Measurements from ENCODE around the gene C11orf65. TPM values are rescaled to one million over a fixed set of nuclear protein-coding genes. Genes with fewer than 3 reads are reported as not detected.

The C11orf65 gene
- total RNA-seq, 1 experiment from 2014 or later = 1.3 TPM

GRCh38 chr11:108511851-108512474 lies 44.6 kb upstream of the C11orf65 start:
- no peaks in the 10 kb centered on the region for H3K9me3 ChIP-seq (ENCODE audit: control insufficient read depth in 1 of 2, insufficient read depth in 1 of 2, low read depth in 1 of 2, low read length in 2 of 2)
- no peaks in the 10 kb centered on the region for H4K20me1 ChIP-seq (ENCODE audit: insufficient read depth)
- no peak overlapping the region for H2AFZ ChIP-seq (ENCODE audit: low read depth, low read length, poor library complexity, severe bottlenecking)
- RAD21 ChIA-PET (ENCODE audit: low non-redundant PET in 1 of 2, low total read pairs in 2 of 2, uncharacterized antibody in 2 of 2, unreplicated experiment in 2 of 2) = no interaction called here
- POLR2A ChIA-PET = no interaction called here
- no TSS peak for BruUV-seq (replicated peaks)
- no peak for TF ChIP-seq ZBTB33 (IDR thresholded peaks at IDR 0.05; ENCODE audit: extremely low read depth, insufficient replicate concordance, low read length)
- TF ChIP-seq RAD21 (IDR thresholded peaks at IDR 0.05; ENCODE audit: low read depth) = no peak
- TF ChIP-seq POLR2A (IDR thresholded peaks at IDR 0.05; ENCODE audit: borderline replicate concordance, extremely low read depth, insufficient read depth, insufficient read length) = no peak
- TF ChIP-seq EZH2phosphoT487 (IDR thresholded peaks at IDR 0.05; ENCODE audit: borderline replicate concordance) = no peak
- TF ChIP-seq ELF1 (IDR thresholded peaks at IDR 0.05; ENCODE audit: borderline replicate concordance, low read depth) = no peak
- no peak for TF ChIP-seq SIN3A (IDR thresholded peaks at IDR 0.05; ENCODE audit: low read depth)
- TF ChIP-seq CBX3 (IDR thresholded peaks at IDR 0.05; ENCODE audit: low read depth) = no peak
- no peak for TF ChIP-seq EGR1 (IDR thresholded peaks at IDR 0.05; ENCODE audit: low read depth)
- TF ChIP-seq CTCF (IDR thresholded peaks at IDR 0.05 in 2 of 3, conservative IDR thresholded peaks at IDR 0.05 in 1 of 3; ENCODE audit: borderline replicate concordance in 1 of 3, insufficient read depth in 1 of 3, low read depth in 2 of 3, low read length in 2 of 3) = no peak
- no peaks in the 10 kb centered on the region for H3K79me2 ChIP-seq (ENCODE audit: insufficient read depth, low read length)
- DNase-seq (ENCODE audit: low read depth, low spot score) (no peak), ATAC-seq (no peak)
- no peaks in the 10 kb centered on the region for H3K9me2 ChIP-seq (ENCODE audit: insufficient read depth)
- CTCF ChIA-PET = no interaction called here
- no peak overlapping the region for H3K27ac ChIP-seq (ENCODE audit: low read depth, low read length)
- H3K4me2 ChIP-seq (ENCODE audit: low read length) = no peak overlapping the region
- intact Hi-C loops (cut with micrococcal nuclease) = no loop called here
- H3K9ac ChIP-seq (ENCODE audit: low read length) = no peak overlapping the region
- peaks cover 0 to 17% of the 10 kb centered on the region in 2 experiments; a peak in 1 of 4 replicates for H3K36me3 ChIP-seq (ENCODE audit: control insufficient read depth in 1 of 2, insufficient read depth in 2 of 2, low read length in 2 of 2)
- H3K4me1 ChIP-seq (ENCODE audit: control insufficient read depth in 1 of 2, insufficient read depth in 2 of 2, low read length in 2 of 2) = no peaks in the 10 kb centered on the region
- no peak overlapping the region for H3K4me3 ChIP-seq (replicated peaks in 1 of 2; ENCODE audit: low read depth in 1 of 2, low read length in 2 of 2)
- H3K27me3 ChIP-seq (ENCODE audit: insufficient read depth, low read length) = no peaks in the 10 kb centered on the region

Measured in HCT116 (cell line).